Posterior cingulate gyrus (tissue), 11 donors: ENCODE results near the gene SUPV3L1.
A peak's percentile ranks its signal among the peaks of the same experiment; 100 is the strongest.
"Not testable (repeated sequence)": the region's sequence is repeated elsewhere in the genome, so short reads cannot be mapped to it uniquely, and the experiment has no call there.

Experiments used
- DNase-seq, 10 donors: peaks; one replicate each; pipeline versions ENCODE4 v3.0.0 to v3.0.0-alpha.2; 2020 to 2021; ENCODE audit warnings: mixed read lengths in 3 of 10
- intact Hi-C: fragments of 100-400 bp; cut with DNase I; formaldehyde crosslinking; loops from one replicate; pipeline ENCODE4 v1.15.1; 2023

The SUPV3L1 gene

DNA sequence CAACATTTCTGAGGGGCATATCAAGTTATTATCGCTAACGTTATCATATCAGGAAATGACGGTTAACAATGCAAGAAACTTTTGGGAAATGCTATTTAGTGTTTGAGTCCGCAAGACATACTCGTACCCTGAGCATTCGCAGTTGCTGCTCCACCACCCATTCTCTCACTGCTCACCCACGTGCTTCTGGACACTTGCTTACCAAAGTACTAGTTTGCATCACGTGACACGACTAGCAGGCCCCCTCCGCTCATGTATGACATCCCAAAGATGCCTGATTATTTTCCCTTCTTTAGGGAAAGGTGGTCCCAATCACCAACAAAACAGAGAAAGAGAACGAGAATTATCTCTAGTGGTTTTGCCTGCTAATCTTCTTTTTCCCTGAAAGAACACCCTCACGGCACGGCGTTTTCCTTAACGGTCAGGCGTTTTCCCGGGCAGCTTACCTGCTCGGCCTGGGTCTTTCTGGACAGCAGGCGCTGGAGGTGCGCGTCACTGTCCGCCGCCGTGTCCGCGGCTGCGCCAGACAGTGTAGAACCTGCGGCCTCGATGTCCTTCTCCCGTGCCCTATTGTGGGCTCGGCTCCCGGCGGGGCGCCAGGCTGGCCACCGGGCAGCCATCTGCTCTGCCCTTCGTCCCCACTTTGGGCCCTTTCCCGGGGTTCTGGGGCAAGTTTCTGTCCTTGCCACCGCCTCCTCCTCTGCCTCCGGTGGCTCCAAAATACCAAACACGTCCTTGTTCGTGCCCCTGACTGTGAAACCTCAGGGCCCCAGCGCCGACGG lies at the start of gene SUPV3L1:
Gene SUPV3L1, plus strand, starts transcription at position 492 of the 782 bp plus-strand sequence. Its CDS starts 58 bp downstream, at position 550.
- peak; percentile 86 to 99 (median 94) for DNase-seq
- intact Hi-C loops = loop anchor here (1.0 to 10.0 kb wide), 2 partner anchors 56 to 195 kb away; partner anchors contain the start of genes KIFBP and VPS26A

DNA sequence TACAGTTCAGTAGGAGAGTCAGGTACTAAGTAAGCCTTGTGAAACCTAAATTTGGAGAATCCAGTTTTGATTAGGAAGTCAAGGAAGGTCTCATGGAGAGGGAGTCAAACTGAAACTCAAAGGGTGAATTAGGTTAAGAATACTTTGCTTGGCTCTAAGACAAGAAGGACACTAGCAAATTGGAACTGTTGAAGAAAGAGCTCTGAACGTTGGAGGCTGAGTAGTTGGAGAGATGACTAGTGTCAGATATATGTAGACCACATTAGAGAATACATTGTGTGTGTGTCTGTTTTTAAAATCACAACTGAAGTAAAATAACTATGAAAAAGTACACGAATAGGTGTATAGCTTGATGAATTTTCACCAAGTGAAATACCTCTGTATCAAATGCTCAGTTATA lies 49.8 kb upstream of the SUPV3L1 start:
- DNase-seq = no peak
- intact Hi-C loops = no loop called here

DNA sequence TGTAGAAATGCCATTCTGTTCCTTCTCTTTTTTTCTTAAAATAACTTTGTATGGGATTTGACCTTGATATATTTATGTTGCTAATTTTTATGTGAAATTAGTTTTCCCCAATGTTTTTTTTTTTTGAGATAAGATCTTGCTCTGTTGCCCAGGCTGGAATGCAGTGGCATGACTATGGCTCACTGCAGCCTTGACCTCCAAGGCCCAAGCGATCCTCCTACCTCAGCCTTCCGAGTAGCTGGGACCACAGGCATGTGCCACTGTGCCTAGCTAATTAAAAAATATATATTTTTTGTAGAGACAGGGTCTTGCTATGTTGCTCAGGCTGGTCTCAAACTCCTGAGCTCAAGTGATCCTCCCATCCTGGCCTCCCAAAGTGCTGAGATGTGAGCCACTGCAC lies 40.1 kb upstream of the SUPV3L1 start:
- intact Hi-C loops = no loop called here
- no peak for DNase-seq

DNA sequence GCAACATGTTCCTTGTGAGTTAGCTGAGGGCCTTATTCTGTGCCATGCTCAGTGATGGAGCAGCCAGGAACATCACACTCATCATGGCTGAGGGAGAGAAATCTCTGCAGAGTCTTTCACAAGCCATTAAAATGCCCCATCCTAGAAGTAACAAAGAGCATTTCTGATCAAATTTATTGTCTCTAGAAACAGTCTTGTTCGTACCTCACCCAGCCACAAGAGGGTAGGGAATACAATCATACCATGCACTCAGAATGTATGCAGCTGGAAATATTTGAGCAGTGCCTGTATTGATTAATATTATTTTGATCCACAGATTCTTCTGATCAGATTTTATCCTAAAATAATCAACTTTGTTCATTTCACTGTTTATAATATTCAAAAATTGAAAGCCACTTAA lies 38.7 kb upstream of the SUPV3L1 start:
- no peak for DNase-seq
- intact Hi-C loops = no loop called here

DNA sequence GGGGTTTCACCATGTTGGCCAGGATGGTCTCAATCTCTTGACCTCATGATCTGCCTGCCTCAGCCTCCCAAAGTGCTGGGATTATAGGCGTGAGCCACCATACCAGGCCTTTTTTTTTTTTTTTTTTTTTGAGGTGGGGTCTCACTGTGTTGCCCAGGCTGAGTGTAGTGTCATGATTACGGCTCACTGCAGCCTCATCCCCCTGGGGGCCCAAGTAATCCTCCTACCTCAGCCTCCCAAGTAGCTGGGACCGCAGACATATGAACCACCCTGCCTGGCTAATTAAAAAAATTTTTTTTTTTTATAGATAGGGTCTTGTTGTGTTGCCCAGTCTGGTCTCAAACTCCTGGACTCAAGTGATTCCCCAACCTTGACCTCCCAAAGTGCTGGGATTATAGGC lies 38.0 kb upstream of the SUPV3L1 start:
- intact Hi-C loops, DNase-seq: not testable (repeated sequence)

DNA sequence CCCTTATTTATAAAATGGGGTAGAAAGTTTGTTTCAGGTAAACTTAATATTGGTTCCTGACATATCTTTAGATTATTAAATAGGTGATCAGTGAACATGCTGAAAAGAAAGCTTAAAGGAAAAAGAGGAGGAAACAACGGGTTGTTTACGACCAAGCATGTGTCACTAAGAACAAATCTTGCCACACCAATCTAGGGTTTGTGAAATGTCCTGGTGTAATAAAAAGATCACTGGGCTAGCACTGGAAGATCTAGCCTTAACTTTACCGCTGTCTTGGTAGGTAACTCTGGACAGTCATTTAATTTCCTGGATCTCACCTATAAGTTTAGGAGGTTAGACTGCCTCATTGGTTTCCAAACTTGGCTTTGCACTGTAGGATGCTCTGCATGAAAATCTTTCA lies 37.1 kb upstream of the SUPV3L1 start:
- DNase-seq = no peak
- intact Hi-C loops = no loop called here

DNA sequence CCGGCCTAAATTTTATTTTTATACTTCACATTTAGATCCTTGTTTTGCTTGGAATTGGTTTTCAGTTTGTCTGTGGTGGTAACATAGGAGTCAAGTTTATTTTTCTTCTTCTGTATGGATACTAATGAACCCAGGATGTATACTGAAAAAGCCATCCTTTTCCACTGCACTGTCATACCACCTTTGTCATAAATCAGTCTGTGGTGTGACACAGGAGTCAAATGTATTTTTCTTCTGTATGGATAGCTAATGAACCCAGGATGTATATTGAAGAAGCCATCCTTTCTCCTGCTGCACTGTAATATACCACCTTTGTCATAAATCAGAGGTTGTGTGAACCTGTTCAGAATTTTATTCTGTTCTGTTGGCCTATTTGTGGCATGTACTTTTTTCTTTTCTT lies 34.7 kb upstream of the SUPV3L1 start:
- no peak for DNase-seq
- intact Hi-C loops = no loop called here

DNA sequence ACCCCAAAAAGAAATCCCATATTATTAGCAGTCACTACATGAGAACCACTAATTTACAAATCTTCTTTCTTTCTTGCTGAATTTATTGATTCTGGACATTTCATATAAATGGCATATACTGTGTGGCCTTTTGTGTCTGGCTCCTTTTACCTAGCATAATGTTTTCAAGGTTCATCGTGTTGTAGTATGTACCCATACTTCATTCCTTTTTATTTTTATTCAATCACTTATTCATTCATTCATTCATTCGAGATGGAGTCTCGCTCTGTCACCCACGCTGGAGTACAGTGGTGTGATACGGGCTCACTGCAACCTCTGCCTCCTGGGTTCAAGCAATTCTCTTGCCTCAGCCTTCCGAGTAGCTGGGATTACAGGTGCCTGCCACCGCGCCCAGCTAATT lies 34.2 kb upstream of the SUPV3L1 start:
- peak in 1 of 10 donors; percentile 37 for DNase-seq
- intact Hi-C loops = no loop called here

DNA sequence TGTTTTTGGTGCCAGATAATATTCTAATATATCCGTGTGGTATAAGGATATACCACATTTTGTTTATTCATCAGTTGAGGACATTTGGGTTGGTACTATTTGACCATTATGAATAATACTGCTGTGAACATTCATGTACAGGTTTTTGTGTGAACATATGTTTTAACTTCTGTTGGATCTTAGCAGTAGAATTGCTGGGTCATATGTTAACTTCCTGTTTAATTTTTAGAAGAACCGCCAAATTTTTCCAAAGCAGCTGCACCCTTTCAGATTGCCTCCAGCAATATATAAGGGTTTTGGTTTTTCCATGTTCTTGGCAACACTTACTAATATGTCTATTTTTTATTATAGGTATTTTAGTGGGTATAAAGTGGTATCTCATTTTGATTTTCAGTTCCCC lies 33.3 kb upstream of the SUPV3L1 start:
- intact Hi-C loops = no loop called here
- DNase-seq = no peak

DNA sequence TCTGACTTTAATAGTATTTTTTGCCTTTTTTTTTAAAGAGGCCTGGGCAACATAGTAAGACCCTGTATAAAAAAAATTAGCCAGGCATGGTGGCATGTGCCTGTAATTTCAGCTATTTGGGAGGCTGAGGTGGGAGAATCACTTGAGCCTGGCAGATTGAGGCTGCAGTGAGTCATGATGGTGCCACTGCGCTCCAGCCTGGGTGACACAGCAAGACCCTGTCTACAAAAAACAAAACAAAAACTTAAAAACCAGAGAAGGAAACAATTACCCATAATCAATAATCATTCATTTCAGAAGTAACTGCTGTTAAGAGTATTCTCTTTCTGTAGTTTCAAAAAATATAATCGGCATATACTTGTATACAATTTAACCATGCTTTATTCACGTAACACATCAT lies 28.1 kb upstream of the SUPV3L1 start:
- no peak for DNase-seq
- intact Hi-C loops = no loop called here

DNA sequence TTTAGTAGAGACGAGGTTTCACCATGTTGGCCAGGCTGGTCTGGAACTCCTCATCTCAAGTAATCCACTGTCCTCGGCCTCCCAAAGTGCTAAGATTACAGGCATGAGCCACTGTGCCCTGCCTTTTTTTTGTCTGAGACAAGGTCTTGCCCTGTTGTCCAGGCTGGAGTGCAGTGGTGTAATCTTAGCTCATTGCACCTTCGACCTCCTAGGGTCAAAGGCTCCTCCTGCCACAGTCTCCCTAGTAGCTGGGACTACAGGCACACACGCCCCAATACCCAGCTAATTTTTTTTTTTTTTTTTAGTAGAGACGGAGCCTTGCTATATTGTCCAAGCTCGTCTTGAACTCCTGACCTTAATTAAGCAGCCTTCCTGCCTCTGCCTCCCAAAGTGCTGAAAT lies 26.8 kb upstream of the SUPV3L1 start:
- intact Hi-C loops = no loop called here

DNA sequence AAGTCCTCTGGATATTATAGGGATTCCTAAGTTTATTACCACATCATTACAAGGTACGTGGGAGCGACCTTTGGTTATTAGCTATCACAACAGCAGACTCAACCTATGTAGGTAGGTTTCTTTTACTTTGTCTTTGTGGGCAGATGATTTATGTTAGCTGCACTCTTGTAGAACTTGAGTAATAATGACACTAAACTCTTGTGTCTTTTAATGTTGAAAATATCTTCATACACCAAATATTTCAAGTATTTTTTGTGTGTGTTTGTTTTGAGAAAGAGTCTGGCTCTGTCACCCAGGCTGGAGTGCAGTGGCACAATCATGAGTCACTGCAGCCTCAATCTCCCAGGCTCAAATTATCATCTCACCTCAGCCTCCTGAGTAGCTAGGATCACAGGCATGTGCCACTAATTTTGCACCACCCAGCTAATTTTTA lies 19.2 kb upstream of the SUPV3L1 start:
- intact Hi-C loops = no loop called here
- DNase-seq = no peak

More for the DNA sequence above, 26.8 kb upstream of the SUPV3L1 start:
- DNase-seq = peak in 1 of 10 donors; percentile 35

DNA sequence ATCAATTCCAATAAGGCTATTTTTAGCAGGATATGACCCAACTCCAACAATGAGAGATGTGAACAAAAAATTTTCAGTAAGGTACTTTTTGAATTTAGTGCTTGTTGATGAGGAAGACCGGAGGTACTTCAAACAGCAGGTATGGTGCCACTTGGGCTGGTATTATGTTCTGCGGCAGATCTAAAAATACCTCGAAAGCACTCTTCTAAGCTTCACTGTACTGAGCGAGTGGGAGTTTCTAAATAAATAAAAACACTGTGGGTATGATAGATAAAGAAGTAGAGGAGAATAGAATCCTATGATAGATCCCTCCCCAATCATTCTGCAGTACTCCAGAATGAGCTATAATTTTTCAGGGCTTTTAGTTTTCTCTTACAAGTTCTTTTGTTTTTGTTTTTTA lies 11.5 kb upstream of the SUPV3L1 start:
- DNase-seq = no peak
- intact Hi-C loops = no loop called here

DNA sequence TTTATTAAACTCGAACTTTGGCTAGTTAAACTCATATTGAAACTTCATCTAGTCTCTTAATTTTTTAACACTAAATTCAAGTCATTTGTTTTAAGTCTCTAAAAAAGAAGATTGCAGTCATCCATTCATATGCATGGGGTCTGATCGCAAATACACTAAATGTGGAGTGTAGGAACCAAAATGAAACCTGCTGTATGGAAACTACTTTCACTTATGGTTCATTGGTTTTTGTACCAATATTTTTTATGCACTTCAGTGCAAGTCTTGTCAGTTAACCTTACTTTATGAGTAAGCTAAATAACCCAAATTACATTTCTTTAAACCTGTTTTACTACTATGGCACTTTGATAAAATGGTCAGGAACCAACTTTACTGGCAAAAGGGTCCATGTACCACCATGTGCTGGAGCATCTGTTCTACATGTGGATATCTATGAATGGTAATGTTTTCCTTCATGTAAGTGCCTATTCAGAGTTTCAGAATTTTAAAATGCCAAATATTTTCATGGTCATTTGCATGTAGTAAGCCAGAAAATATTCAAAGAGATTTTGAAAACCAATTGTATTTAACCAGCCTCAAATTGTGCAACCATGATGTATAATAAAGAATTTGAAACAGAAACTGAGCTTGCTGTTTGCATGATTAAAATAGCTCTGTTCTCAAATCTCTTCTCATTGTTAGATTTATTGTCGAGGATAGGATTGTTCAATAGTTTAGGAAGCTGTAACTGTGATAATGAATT lies 7.6 kb upstream of the SUPV3L1 start:
- no peak for DNase-seq
- intact Hi-C loops = no loop called here

DNA sequence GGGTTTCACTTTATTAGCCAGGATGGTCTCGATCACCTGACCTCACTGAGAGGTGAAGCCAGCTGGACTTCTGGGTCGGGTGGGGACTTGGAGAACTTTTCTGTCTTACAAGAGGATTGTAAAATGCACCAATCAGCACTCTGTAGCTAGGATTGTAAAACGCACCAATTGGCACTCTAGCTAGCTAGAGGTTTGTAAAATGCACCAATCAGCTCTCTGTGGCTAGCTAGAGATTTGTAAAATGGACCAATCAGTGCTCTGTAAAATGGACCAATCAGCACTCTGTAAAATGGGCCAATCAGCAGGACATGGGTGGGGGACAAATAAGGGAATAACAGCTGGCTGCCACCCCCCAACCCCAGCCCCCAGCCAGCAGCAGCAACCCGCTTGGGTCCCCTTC lies 4.7 kb upstream of the SUPV3L1 start:
- DNase-seq, intact Hi-C loops: not testable (repeated sequence)

DNA sequence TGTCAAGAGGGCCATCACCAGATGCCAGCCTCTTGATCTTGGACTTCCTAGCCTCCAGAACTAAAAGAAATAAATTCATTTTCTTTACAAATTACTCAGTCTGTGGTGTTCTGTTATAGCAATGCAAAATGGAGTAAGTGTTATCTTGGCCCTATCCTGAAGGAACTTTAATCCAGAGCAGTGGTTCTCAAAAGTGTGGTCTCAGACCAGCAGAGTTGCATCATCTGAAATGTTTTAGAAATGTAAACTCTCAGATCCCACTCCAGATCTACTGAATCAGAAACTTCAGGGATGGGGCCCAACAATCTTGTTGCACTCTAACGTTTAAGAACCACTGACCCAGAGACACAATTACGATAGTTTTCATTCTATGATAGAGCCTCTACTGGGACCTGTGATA lies 3.2 kb upstream of the SUPV3L1 start:
- DNase-seq = no peak
- intact Hi-C loops = no loop called here

DNA sequence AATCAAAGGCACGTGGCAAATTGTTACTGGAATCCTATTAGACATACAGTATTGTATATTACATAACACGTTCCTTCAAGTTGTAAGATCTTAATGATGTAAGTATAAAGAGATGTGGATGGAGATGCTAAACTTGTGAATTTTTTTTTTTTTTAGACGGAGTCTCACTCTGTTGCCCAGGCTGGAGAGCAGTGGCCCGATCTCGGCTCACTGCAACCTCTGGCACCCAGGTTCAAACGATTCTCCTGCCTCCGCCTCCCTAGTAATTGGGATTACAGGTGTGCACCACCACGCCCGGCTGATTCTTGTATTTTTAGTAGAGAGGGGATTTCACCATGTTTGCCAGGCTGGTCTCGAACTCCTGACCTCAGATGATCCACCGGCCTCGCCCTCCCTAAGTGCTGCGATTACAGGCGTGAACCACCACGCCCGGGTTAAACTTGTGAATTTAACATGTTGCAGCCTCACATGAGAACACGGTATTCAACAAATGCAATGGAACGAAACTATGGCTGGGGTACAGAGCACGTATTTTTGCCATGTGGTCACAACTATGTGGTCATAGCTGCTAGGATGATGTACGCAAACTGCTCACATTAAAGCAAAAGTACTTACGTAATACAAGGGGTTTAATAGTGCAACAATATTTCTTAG lies 818 bp upstream of the SUPV3L1 start:
- DNase-seq = no peak
- intact Hi-C loops = no loop called here

DNA sequence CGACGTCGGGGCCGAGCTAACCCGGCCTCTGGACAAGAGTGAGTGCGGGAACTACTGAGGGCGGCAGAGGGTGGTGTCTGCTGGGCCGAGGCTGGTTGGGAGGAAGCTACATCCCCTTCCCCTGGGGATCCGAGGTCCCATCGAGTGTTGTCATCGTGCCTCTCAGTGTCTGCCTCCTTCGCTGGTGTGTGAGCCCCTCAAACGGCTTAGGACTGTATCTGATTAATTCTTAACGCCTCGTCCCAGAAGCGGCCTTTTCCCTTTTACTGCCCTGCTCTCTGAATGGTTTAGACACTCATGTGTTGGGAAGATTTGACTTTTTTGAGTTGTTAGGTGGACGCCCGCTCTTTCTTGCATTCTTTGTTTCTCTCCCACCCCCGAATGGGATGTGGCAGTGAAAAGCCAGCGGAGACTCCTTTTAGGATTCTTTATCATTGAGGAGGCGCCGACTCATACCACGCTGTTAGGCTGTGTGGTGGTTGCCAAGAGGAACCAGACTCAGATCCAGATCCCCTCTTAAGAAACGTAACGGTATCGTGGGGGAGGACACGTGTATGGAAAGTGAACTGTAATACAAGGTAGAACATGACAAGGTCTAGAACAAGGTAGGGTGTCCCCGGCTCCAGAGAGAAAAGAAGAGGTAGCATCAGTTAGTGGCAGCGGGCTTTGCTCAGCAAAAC lies 631 bp downstream of the SUPV3L1 start:
- intact Hi-C loops = loop anchor here (1.0 to 10.0 kb wide), 2 partner anchors 56 to 196 kb away; partner anchors contain the start of genes KIFBP and VPS26A
- no peak for DNase-seq

DNA sequence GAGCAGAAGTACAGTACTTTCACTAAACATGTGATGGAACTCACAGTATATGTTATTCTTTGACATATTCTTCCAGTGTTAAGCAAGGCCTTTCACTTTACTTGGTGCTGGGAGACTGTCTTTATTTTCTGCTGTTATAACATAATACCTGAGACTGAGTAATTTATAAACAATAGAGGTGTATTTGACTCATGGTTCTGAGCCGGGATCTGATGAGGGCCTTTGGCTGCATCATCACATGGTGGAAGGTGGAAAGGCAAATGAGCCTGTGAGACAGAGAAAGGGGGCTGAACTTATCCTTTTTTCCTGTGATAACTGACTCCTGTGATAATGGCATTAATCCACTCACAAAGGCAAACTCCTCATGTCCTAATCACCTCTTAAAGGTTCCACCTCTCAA lies 1.4 kb downstream of the SUPV3L1 start:
- intact Hi-C loops = loop anchor here (10.0 kb wide), 1 partner anchor 197 kb away; the partner anchor contains the start of gene KIFBP
- no peak for DNase-seq

DNA sequence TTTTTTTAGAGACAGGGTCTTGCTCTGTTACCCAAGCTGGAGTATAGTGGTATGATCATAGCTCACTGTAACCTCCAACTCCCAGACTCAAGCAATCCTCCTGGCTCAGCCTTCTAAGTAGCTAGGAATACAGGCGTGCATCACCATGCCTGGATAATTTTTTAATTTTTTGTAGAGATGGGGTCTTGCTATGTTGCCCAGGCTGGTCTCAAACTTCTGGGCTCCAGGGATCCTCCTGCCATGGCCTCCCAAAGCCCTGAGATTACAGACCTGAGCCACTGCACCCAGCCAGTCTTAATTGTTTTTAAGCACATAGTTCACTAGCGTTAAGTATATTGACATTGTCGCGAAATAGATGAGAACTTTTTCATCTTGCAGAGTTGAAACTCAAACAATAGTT lies 2.0 kb downstream of the SUPV3L1 start:
- no peak for DNase-seq
- intact Hi-C loops = loop anchor here (10.0 kb wide), 1 partner anchor 197 kb away; the partner anchor contains the start of gene KIFBP
